Activated CD8-positive, alpha-beta memory T cell treated with anti-CD3 and anti-CD28 coated beads for 1 hour (primary cell): ENCODE results near the gene TCF20.

Experiments
- DNase-seq, 2 donors: peaks; one replicate each; pipeline ENCODE4 v3.0.0-alpha.2; 2020; ENCODE audit warnings: low read depth in 1 of 2; ENCODE audit errors: extremely low read depth in 1 of 2

TCF20 gene

GRCh38 chr22:42261296-42261695, 9.2 kb downstream of the TCF20 start:
- no peak for DNase-seq

GRCh38 chr22:42258126-42258525, 12.3 kb downstream of the TCF20 start:
- no peak for DNase-seq

DNA sequence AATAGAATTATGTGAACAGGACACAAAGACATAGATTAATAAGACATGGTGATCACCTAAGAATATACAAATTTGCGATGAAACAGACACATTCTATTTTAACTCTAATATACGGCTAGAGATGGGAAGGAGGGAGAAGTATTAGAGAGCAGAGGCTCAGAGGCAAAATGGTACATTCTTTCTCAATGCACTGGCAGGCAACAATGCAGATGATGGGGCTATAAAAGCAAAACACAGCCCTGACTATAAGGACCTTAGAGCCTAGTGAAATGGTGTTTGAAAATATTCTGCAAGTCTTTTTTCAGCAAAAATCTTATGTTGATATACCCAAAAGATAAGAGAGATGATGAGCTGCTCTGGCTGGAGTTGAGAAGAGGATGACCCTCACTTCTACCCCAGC, 13.1 kb downstream of the TCF20 start:
- no peak for DNase-seq

DNA sequence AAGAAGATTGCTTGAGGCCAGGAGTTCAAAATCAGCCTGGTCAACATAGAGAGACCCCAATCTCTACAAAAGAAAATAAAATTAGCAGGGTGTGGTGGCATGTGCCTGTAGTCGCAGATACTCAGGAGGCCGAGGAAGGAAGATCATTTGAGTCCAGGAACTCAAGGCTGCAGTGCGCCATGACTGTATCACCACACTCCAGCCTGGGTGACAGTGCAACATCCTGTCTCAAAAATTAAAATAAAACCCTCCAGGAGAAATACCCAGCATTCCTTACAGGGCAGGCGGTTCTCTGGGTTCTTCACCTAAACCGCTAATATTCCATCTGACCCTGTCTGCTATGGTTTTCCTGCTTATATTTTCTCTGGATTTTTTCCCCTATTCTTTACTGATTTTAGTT, 13.5 kb downstream of the TCF20 start:
- no peak for DNase-seq

GRCh38 chr22:42256220-42256619, 14.2 kb downstream of the TCF20 start:
- no peak for DNase-seq

GRCh38 chr22:42249831-42250230, 20.6 kb downstream of the TCF20 start:
- no peak for DNase-seq

- no peak for DNase-seq
Measured at GRCh38 chr22:42248995-42249394, 21.5 kb downstream of the TCF20 start.

GRCh38 chr22:42247596-42247995, 22.9 kb downstream of the TCF20 start:
- no peak for DNase-seq

DNA sequence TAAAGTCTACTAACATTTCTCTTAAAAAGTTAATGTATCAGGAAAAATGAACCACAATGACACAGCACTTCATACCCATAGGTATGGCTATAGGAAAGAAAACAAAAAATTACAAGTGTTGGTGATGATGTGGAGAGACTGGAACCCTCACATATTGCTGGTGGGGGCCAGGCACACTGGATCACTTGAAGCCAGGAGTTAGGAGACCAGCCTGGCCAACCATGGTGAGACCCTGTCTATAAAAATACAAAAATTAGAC, 26.7 kb downstream of the TCF20 start:
- no peak for DNase-seq

- DNase-seq, result no peak
Measured at GRCh38 chr22:42236848-42237247, 33.6 kb downstream of the TCF20 start.

DNA sequence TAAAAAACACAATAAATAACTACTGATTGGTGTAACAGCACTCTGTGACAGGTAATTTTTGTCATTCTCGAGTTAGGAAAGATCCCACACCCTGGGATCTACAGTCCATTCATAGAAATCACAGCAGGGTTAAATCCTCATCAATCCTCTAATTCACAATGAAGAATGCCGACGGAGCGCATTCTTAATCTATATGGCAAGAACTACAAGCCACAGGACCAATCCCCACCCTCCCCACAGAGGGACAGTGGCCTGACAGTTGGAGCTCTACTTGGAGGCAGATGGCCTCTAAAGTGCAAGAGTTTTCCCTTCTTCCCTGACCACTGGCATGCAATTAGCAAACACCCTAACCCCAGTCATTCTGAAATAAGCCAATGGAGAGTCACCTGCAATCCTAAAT, 34.2 kb downstream of the TCF20 start:
- DNase-seq, result no peak

- no peak for DNase-seq
Measured at GRCh38 chr22:42233879-42234278, 36.6 kb downstream of the TCF20 start.

DNA sequence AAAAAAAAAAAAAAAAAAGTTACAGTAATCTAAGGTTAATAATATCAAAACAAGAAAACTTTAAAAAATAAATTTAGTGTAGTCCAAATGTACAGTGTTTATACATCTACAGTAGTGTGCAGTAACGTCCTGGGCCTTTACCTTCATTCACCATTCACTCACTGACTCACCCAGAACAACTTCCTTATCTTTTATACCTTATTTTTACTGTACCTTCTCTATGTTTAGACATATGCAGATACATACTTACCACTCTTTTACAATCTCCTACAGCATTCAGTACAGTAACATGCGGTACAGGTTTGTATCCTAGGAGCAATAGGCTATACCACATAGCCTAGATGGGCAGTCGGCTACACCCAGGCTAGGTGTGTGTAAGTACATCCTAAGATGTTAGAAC, 38.5 kb downstream of the TCF20 start:
- no peak for DNase-seq

DNA sequence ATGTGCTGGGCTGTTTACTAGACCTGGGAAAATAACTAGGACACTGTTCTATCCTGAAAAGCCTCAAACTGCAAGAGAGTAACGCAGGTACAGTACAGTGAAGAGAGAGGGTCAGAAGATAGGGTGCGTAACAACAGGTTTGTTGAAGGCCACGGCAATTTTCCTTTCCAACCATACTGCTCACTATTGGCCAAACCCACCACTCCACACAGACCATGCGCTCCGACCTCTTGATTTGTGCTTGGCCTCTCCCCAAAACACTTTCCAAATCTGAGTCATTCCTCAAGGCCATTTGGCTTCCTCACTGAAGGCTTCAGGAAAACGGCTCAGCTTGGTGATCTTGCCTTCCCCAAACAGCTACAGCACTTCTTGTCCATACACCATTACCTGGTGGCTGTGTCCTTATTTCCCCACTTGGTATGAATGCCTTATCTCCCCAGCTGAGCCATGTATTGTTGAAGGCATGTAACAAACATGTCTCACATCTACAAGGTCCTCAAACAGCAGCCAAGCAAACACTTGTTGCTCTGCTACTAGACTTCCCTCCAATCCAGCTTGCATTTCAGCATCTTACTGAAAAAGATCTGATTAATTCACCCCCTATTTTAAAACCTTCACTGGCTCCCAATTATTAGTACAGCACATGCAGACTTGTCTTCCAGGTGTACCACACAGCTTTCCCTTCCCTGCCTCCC, 40.9 kb downstream of the TCF20 start:
- DNase-seq, result no peak

DNA sequence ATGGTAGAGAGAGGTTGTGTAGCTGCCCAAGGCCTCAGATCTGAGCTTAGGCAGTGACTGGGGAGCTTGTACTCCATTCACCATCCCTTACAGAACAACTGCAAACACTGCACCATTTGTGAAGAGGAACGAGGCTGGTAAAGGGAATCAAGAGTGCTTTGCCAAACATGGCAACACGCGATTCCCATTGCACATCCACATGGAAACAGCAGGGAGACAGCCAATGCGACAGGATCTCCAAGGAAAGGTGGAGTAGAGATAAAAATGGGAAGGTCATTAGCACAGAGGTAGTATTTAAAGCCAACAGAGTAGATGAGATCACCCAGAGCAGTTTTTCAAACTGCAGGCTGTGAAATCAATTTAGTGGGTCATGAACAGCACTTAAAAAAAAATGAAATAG, 42.0 kb downstream of the TCF20 start:
- no peak for DNase-seq

DNA sequence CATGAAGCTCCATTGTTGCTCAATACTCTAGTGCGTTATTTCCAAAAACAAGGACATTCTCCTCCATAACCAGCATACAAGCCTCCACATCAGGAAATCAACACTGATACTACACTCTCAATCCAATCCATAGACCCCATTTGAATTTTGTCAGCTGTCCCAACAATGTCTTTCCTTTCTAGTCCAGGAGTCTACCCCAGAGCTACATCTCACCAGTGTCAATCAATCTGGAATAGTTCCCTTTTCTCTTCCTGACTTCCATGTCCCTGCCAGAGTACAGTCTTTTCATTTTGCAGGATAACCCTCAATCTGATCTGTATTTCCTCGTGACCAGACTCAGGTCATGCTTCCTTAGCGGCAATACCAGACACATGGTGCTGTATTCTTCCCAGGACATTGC, 43.0 kb downstream of the TCF20 start:
- DNase-seq, result no peak

- DNase-seq, result no peak
Measured at GRCh38 chr22:42225841-42226240, 44.6 kb downstream of the TCF20 start.

GRCh38 chr22:42222140-42222539, 48.3 kb downstream of the TCF20 start:
- no peak for DNase-seq
